ENCODE measurements around the gene GRID1.

GRCh38 chr10:86319676-86320075 lies 46.9 kb downstream of the GRID1 start:
- TF ChIP-seq CTCF (IDR thresholded peaks at IDR 0.05) = no peak
- TF ChIP-seq ATF2 (CRISPR knock-in tag; IDR thresholded peaks at IDR 0.05; ENCODE audit: borderline replicate concordance, low read depth) = no peak
- no peak for TF ChIP-seq JUN (CRISPR knock-in tag; IDR thresholded peaks at IDR 0.05)
- TF ChIP-seq MLX (CRISPR knock-in tag; IDR thresholded peaks at IDR 0.05) = no peak
- TF ChIP-seq SP1 (CRISPR knock-in tag; conservative IDR thresholded peaks at IDR 0.05) = no peak
- no peak for TF ChIP-seq E2F1 (CRISPR knock-in tag; IDR thresholded peaks at IDR 0.05)
- no peak for TF ChIP-seq NFYB (CRISPR knock-in tag; conservative IDR thresholded peaks at IDR 0.05; ENCODE audit: low read depth)
- no peak for TF ChIP-seq JAZF1 (CRISPR knock-in tag; IDR thresholded peaks at IDR 0.05)
- no peak for TF ChIP-seq E2F5 (CRISPR knock-in tag; IDR thresholded peaks at IDR 0.05)
- TF ChIP-seq TCF7 (CRISPR knock-in tag; IDR thresholded peaks at IDR 0.05; ENCODE audit: low read depth) = no peak
- TF ChIP-seq GABPB1 (CRISPR knock-in tag; IDR thresholded peaks at IDR 0.05) = no peak

All from WTC11 (cell line).